ENCODE results near the gene NACAD. TPM values are rescaled to one million over a fixed set of nuclear protein-coding genes. Genes with fewer than 3 reads are reported as not detected.
"Not testable (repeated sequence)": the region's sequence is repeated elsewhere in the genome, so short reads cannot be mapped to it uniquely, and the experiment has no call there.

Gene NACAD
- total RNA-seq, 2 donors from 2014 or later = 10.8 to 11.1 TPM

DNA sequence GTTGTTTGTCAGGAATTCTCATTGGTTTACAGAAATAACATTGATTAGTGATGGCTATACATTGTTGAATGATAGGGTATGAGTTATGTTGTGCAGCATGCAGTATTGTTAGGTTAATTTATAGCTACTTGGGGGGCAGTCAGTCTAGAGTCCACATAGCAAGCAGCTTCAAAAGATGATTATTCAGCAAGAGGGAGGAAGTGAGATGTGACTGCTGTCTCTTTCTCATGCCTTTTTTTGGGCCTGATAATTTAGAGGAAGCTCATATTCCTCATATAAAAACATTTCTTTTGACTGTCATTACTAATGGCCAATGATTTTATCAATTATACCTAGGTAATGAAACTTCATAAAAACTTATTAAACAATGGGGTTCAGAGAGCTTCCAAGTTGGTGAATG, 26.2 kb upstream of the NACAD start:
- no peaks in the 10 kb centered on the region for H3K27me3 ChIP-seq (replicated peaks; ENCODE audit: insufficient read depth)
- no peak overlapping the region for H3K4me3 ChIP-seq
- H3K4me1 ChIP-seq (ENCODE audit: control insufficient read depth in 1 of 2, low read depth in 2 of 2) = peaks cover 11 to 18% of the 10 kb centered on the region in 2 donors
- TF ChIP-seq, protein P1, sequence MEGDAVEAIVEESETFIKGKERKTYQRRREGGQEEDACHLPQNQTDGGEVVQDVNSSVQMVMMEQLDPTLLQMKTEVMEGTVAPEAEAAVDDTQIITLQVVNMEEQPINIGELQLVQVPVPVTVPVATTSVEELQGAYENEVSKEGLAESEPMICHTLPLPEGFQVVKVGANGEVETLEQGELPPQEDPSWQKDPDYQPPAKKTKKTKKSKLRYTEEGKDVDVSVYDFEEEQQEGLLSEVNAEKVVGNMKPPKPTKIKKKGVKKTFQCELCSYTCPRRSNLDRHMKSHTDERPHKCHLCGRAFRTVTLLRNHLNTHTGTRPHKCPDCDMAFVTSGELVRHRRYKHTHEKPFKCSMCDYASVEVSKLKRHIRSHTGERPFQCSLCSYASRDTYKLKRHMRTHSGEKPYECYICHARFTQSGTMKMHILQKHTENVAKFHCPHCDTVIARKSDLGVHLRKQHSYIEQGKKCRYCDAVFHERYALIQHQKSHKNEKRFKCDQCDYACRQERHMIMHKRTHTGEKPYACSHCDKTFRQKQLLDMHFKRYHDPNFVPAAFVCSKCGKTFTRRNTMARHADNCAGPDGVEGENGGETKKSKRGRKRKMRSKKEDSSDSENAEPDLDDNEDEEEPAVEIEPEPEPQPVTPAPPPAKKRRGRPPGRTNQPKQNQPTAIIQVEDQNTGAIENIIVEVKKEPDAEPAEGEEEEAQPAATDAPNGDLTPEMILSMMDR (IDR thresholded peaks at IDR 0.05) = no peak
- DNase-seq (ENCODE audit: low spot score) (no peak), ATAC-seq (ENCODE audit: insufficient number of reproducible peaks, low FRiP score, low read depth) (no peak)
- no peak overlapping the region for H3K27ac ChIP-seq
- H3K36me3 ChIP-seq = no peaks in the 10 kb centered on the region
- no peaks in the 10 kb centered on the region for H3K9me3 ChIP-seq

DNA sequence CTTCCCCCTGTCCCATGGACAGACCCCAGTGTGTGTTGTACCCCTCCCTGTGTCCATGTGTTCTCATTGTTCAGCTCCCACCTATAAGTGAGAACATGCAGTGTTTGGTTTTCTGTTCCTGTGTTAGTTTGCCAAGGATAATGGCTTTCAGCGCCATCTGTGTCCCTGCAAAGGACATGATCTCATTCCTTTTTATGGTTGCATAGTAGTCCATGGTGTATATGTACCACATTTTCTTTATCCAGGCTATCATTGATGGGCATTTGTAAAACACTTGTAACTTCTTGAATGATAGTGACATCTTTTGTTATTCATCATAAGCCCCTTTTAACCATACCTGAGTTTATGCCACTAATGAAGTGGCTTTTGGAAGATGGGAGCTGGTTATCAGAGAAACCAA, 25.5 kb upstream of the NACAD start:
- DNase-seq (ENCODE audit: low spot score); ATAC-seq (ENCODE audit: insufficient number of reproducible peaks, low FRiP score, low read depth): not testable (repeated sequence)

DNA sequence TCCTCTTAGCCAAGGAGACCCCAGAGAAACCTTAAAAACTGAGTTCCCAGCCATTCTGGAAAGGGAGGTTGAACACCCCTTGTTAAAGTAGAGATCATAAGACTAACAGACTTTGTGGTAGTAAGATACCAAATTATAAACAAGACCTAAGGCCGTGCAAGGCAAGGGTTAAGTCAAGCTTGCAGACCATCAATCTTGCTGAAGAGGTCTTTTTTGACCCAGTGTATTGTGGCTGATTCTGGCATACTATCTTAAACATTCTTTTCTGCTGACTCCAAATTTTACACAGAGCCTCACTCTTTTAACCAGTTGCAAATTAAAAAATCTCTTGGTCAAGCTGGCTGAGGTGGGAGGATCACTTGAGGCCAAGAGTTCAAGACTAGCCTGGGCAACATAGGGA, 23.9 kb upstream of the NACAD start:
- no peak for DNase-seq (ENCODE audit: low spot score)
- no peaks in the 10 kb centered on the region for H3K9me3 ChIP-seq
- H3K4me1 ChIP-seq (ENCODE audit: control insufficient read depth in 1 of 2, low read depth in 2 of 2) = peaks cover 16 to 32% of the 10 kb centered on the region in 2 donors

More for the DNA sequence above, 25.5 kb upstream of the NACAD start:
- H3K9me3 ChIP-seq; H3K27ac ChIP-seq; H3K36me3 ChIP-seq; H3K4me3 ChIP-seq; H3K27me3 ChIP-seq (replicated peaks; ENCODE audit: insufficient read depth): not testable (repeated sequence)
- peaks cover 11 to 18% of the 10 kb centered on the region in 2 donors for H3K4me1 ChIP-seq (ENCODE audit: control insufficient read depth in 1 of 2, low read depth in 2 of 2)

GRCh38 chr7:45111298-45112223, 22.8 kb upstream of the NACAD start, which contains the start of gene TBRG4:
TSS of gene TBRG4 (minus strand) at chr7:45111697. CDS start at chr7:45109237, 2,460 bp downstream.
- Histone ChIP-seq H3K4me3 (peak within 1 kb of the TSS; percentile 81), H3K4me1 (ENCODE audit: control insufficient read depth in 1 of 2, low read depth in 2 of 2) (peaks cover 16 to 32% of the 10 kb centered on the region in 2 donors), H3K27ac (peak within 1 kb of the TSS; percentile 87 to 97), H3K27me3 (replicated peaks; ENCODE audit: insufficient read depth) (no peaks in the 10 kb centered on the region), H3K9me3 (no peaks in the 10 kb centered on the region), H3K36me3 (peaks cover 23% of the 10 kb centered on the region)
- TF ChIP-seq, protein P1 (IDR thresholded peaks at IDR 0.05) = no peak
- ATAC-seq (ENCODE audit: insufficient number of reproducible peaks, low FRiP score, low read depth) (peak; percentile 97), DNase-seq (ENCODE audit: low spot score) (peak; percentile 80)

More for the DNA sequence above, 23.9 kb upstream of the NACAD start:
- no peak overlapping the region for H3K4me3 ChIP-seq
- ATAC-seq (ENCODE audit: insufficient number of reproducible peaks, low FRiP score, low read depth) = no peak
- peaks cover 15% of the 10 kb centered on the region for H3K36me3 ChIP-seq
- H3K27ac ChIP-seq = peak overlapping the region in 1 of 2 donors; percentile 87
- H3K27me3 ChIP-seq (replicated peaks; ENCODE audit: insufficient read depth) = no peaks in the 10 kb centered on the region
- TF ChIP-seq, protein P1 (IDR thresholded peaks at IDR 0.05) = no peak

DNA sequence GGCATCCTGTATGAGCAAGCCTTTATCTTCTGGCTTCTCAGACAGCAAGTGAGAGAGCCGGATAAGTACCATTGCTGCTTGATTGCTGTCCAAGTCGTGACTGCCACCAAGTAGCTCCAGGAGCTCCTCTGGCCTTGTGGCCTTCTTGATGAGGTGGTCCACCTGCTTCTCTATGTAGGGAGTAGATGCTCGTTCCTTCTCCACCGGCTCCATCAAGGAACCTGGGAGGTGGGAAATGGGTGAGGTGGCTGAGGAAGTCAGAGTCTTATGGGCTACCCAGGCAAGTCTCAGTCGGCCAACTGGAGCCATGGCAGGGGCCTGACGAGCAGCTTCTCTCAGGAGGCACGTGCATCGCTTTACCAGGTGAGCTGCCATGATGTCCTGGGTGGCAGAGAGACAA, 20.1 kb upstream of the NACAD start:
- no peak for DNase-seq (ENCODE audit: low spot score)
- H3K4me3 ChIP-seq = no peak overlapping the region
- H3K9me3 ChIP-seq = no peaks in the 10 kb centered on the region
- no peak for ATAC-seq (ENCODE audit: insufficient number of reproducible peaks, low FRiP score, low read depth)
- TF ChIP-seq, protein P1 (IDR thresholded peaks at IDR 0.05) = no peak
- no peak overlapping the region for H3K27ac ChIP-seq
- peaks cover 50% of the 10 kb centered on the region for H3K36me3 ChIP-seq
- peaks cover 16 to 32% of the 10 kb centered on the region in 2 donors for H3K4me1 ChIP-seq (ENCODE audit: control insufficient read depth in 1 of 2, low read depth in 2 of 2)
- H3K27me3 ChIP-seq (replicated peaks; ENCODE audit: insufficient read depth) = no peaks in the 10 kb centered on the region

All from thoracic aorta (tissue), 2 donors.